ENCODE data around the gene TRMO. TPM values are rescaled to one million over a fixed set of nuclear protein-coding genes. Genes with fewer than 3 reads are reported as not detected.

Gene TRMO
- total RNA-seq, 2 experiments from 2014 or later = 42.8 to 45.8 TPM

- no peak for TF ChIP-seq CTCF (IDR thresholded peaks at IDR 0.05)
- Histone ChIP-seq H3K9me3 (ENCODE audit: control insufficient read depth in 1 of 2, insufficient read depth in 1 of 2, low read length in 2 of 2) (no peaks in the 10 kb centered on the region), H3K4me1 (ENCODE audit: insufficient read depth, low read length) (no peaks in the 10 kb centered on the region), H3K36me3 (ENCODE audit: insufficient read depth, low read length) (no peaks in the 10 kb centered on the region), H3K27ac (ENCODE audit: low read depth in 1 of 2, low read length in 2 of 2) (no peak overlapping the region), H3K4me3 (ENCODE audit: low read length) (no peak overlapping the region), H3K27me3 (ENCODE audit: control insufficient read depth in 1 of 2, insufficient read depth in 2 of 2, low read length in 2 of 2) (no peaks in the 10 kb centered on the region)
- ATAC-seq (ENCODE audit: poor library complexity) (no peak), DNase-seq (no peak)
- no peaks in the 10 kb centered on the region for H3K27me3 Mint-ChIP-seq
- H3K27ac Mint-ChIP-seq = no peak overlapping the region
- POLR2A ChIA-PET = no interaction called here
- H3K4me1 Mint-ChIP-seq (ENCODE audit: low read depth) = no peaks in the 10 kb centered on the region
- peaks cover 3% of the 10 kb centered on the region for H3K9me3 Mint-ChIP-seq
- CTCF ChIA-PET = interaction anchor here (1.2 kb wide), 1 partner anchor 48 kb away, joined by 3 read pairs; no protein-coding TSS in a partner anchor
- intact Hi-C loops (cut with DNase I, micrococcal nuclease) = no loop called here
- H3K36me3 Mint-ChIP-seq (ENCODE audit: low read depth) = peaks cover 4% of the 10 kb centered on the region
- no peak overlapping the region for H3K4me3 Mint-ChIP-seq
These were observed 46.2 kb downstream of the TRMO start for GRCh38 chr9:97876061-97876460.

DNA sequence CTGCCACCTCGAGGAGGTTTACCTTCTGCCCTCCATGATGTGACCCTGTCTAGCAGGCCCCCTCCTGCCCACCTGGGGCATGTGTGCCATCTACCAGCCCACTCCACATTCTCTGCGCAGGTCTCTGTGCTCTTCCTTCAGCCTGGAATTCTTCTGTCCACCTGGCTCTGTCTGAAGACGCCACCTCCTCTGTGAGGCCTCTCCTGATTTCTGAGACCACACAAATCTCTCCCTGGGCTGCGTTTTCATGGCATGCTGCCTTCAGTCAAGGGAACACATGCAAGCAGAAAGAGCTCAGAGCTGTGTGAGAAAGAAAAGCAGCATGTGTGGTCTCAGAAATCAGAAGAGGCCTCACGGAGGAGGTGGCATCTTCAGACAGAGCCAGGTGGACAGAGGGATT lies 47.2 kb downstream of the TRMO start:
- TF ChIP-seq CTCF (IDR thresholded peaks at IDR 0.05) = no peak
- ChIA-PET CTCF (no interaction called here), POLR2A (no interaction called here)
- Histone ChIP-seq H3K9me3 (ENCODE audit: control insufficient read depth in 1 of 2, insufficient read depth in 1 of 2, low read length in 2 of 2) (no peaks in the 10 kb centered on the region), H3K27me3 (ENCODE audit: control insufficient read depth in 1 of 2, insufficient read depth in 2 of 2, low read length in 2 of 2) (no peaks in the 10 kb centered on the region), H3K4me3 (ENCODE audit: low read length) (no peak overlapping the region), H3K27ac (ENCODE audit: low read depth in 1 of 2, low read length in 2 of 2) (no peak overlapping the region), H3K36me3 (ENCODE audit: insufficient read depth, low read length) (no peaks in the 10 kb centered on the region), H3K4me1 (ENCODE audit: insufficient read depth, low read length) (no peaks in the 10 kb centered on the region)
- peaks cover 8% of the 10 kb centered on the region for H3K36me3 Mint-ChIP-seq (ENCODE audit: low read depth)
- H3K4me1 Mint-ChIP-seq (ENCODE audit: low read depth) = no peaks in the 10 kb centered on the region
- ATAC-seq (ENCODE audit: poor library complexity) (no peak), DNase-seq (no peak)
- peaks cover 3% of the 10 kb centered on the region for H3K9me3 Mint-ChIP-seq
- no peak overlapping the region for H3K4me3 Mint-ChIP-seq
- H3K27ac Mint-ChIP-seq = no peak overlapping the region
- peaks cover 5% of the 10 kb centered on the region for H3K27me3 Mint-ChIP-seq
- intact Hi-C loops (cut with DNase I, micrococcal nuclease) = no loop called here

- H3K9me3 ChIP-seq (ENCODE audit: control insufficient read depth in 1 of 2, insufficient read depth in 1 of 2, low read length in 2 of 2) = no peaks in the 10 kb centered on the region
- ChIA-PET CTCF (interaction anchor here (0.8 kb wide), 1 partner anchor 47 kb away, joined by 3 read pairs; no protein-coding TSS in a partner anchor), POLR2A (no interaction called here)
- ATAC-seq (ENCODE audit: poor library complexity) (no peak), DNase-seq (no peak)
- H3K27me3 ChIP-seq (ENCODE audit: control insufficient read depth in 1 of 2, insufficient read depth in 2 of 2, low read length in 2 of 2) = no peaks in the 10 kb centered on the region
- Mint-ChIP-seq H3K27ac (no peak overlapping the region), H3K4me3 (no peak overlapping the region), H3K9me3 (peaks cover 3% of the 10 kb centered on the region), H3K36me3 (ENCODE audit: low read depth) (peaks cover 11% of the 10 kb centered on the region), H3K27me3 (peaks cover 9% of the 10 kb centered on the region), H3K4me1 (ENCODE audit: low read depth) (no peaks in the 10 kb centered on the region)
- intact Hi-C loops (cut with DNase I, micrococcal nuclease) = no loop called here
- H3K36me3 ChIP-seq (ENCODE audit: insufficient read depth, low read length) = no peaks in the 10 kb centered on the region
- H3K4me1 ChIP-seq (ENCODE audit: insufficient read depth, low read length) = no peaks in the 10 kb centered on the region
- H3K27ac ChIP-seq (ENCODE audit: low read depth in 1 of 2, low read length in 2 of 2) = no peak overlapping the region
- no peak overlapping the region for H3K4me3 ChIP-seq (ENCODE audit: low read length)
- TF ChIP-seq CTCF (IDR thresholded peaks at IDR 0.05) = no peak
These were observed 47.7 kb downstream of the TRMO start for GRCh38 chr9:97874624-97875023.
